GM13977 (cell line): ENCODE data around the gene RAC2.

Experiments used
- DNase-seq: peaks from one replicate; pipeline ENCODE4 v3.0.0; 2012; ENCODE audit warnings: low spot score
- in situ Hi-C: fragments of 300-500 bp; cut with MboI; formaldehyde crosslinking; loops from one replicate; pipeline ENCODE4 v1.12.0; 2022; ENCODE audit warnings: low sequenced_read_pairs, low pct_unique_long_range_greater_than_20kb, mixed read lengths, inconsistent platforms; ENCODE audit not compliant: unreplicated experiment
- TF ChIP-seq, protein P1 (sequence below): IDR thresholded peaks from 2 replicates; pipeline ENCODE4 v1.5.1; 2012; ENCODE audit warnings: mild to moderate bottlenecking, control low read depth; ENCODE audit not compliant: insufficient read depth; ENCODE audit errors: extremely low read depth, missing control alignments

The RAC2 gene

GRCh38 chr22:37230673-37231405 lies 13.2 kb downstream of the RAC2 start:
- TF ChIP-seq, protein P1, sequence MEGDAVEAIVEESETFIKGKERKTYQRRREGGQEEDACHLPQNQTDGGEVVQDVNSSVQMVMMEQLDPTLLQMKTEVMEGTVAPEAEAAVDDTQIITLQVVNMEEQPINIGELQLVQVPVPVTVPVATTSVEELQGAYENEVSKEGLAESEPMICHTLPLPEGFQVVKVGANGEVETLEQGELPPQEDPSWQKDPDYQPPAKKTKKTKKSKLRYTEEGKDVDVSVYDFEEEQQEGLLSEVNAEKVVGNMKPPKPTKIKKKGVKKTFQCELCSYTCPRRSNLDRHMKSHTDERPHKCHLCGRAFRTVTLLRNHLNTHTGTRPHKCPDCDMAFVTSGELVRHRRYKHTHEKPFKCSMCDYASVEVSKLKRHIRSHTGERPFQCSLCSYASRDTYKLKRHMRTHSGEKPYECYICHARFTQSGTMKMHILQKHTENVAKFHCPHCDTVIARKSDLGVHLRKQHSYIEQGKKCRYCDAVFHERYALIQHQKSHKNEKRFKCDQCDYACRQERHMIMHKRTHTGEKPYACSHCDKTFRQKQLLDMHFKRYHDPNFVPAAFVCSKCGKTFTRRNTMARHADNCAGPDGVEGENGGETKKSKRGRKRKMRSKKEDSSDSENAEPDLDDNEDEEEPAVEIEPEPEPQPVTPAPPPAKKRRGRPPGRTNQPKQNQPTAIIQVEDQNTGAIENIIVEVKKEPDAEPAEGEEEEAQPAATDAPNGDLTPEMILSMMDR = no peak
- in situ Hi-C loops = no loop called here
- DNase-seq = peak; percentile 69

GRCh38 chr22:37229805-37230672 lies 14.0 kb downstream of the RAC2 start:
- DNase-seq = peak; percentile 87
- TF ChIP-seq, protein P1 = no peak
- in situ Hi-C loops = no loop called here

DNA sequence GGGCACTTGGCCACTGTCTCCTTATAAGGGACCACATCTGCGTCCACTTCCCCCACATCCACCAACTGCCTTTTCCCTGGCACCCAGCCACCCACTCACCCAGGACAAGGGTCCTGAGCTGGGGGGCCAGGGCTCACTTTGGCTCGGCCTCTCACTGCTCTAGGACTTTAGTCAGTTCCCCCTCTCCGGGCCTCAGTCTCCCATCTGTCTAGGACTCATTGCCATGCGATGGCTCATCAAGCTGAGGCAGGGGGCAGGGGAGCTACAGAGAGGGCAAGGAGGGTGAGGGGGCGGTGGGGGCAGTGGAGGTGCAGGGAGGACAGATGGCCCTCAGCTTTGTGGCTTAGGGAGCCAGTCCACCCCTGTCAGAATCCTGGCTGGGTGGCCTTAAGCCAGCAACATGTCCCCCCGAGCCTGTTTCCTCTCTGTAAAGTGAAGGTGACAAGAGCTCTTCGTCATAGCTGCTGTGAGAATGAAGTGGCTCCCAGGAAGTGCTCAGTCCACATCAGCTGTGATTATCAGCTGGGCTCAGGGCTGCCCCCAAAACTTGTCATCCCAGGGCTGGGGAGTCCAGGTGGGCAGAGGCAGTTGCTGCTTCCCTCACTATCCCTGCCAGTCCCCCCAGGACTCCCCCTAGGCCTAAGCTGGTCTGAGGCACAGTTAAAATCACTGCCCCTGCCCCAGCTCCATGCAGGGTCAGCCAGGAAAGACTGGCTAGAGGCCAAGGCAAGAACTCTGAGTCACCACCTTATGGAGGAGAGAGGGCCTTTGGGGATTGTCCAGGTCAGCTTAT lies 14.9 kb downstream of the RAC2 start:
- in situ Hi-C loops = no loop called here
- no peak for DNase-seq
- TF ChIP-seq, protein P1 = no peak

GRCh38 chr22:37228106-37229011 lies 15.7 kb downstream of the RAC2 start:
- DNase-seq = no peak
- in situ Hi-C loops = no loop called here
- TF ChIP-seq, protein P1 = no peak

DNA sequence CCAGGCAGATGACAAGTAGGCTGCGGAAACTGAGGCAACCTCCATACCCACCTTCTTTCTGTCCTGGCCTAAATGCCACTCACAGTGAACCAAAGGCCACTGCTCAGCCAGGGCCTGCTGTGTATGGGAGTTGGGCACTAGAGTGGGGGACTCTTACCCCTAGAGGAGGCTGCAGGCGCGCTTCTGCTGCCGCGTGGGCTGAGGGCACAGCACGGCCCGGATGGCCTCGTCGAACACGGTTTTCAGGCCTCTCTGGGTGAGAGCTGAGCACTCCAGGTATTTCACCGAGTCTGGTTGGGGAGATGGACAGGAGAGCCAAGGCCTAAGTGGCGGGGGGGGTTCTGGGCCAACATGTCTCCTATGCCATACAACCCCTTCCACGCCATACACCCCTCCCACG lies 17.6 kb downstream of the RAC2 start:
- in situ Hi-C loops = no loop called here
- TF ChIP-seq, protein P1 = no peak
- no peak for DNase-seq
